LNCAP (cell line): ENCODE results near the gene E4F1.

Experiments
- CTCF ChIP-seq: fragments of 450-650 bp; IDR thresholded peaks from 2 replicates; pipeline ENCODE4 v1.5.1; 2017; ENCODE audit warnings: mild to moderate bottlenecking

Gene E4F1

GRCh38 chr16:2213817-2214718 lies 9.3 kb upstream of the E4F1 start:
- TF ChIP-seq CTCF = no peak

DNA sequence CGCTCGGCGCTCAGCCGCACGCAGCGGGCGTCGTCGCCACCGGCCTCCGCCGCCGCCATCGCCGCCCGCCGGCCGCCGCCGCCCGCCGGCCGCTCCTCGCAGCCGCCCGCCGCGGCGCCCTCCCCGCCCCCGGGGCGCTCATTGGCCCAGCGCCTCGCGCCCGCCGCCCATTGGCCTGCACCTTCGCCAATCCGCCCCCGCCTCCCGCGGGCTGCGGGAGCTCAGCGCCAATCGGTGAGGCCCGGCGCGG lies 8.7 kb upstream of the E4F1 start, which contains the start of gene PGP:
Gene PGP, minus strand, starts transcription at position 122 of the 250 bp plus-strand sequence. Its CDS starts 63 bp downstream, at position 59.
- TF ChIP-seq CTCF = no peak

- TF ChIP-seq CTCF = no peak
Observed at GRCh38 chr16:2216330-2216729, 7.1 kb upstream of the E4F1 start.

GRCh38 chr16:2223942-2224486 lies 623 bp downstream of the E4F1 start:
- TF ChIP-seq CTCF = no peak; the same call in 1 of the 2 replicates

DNA sequence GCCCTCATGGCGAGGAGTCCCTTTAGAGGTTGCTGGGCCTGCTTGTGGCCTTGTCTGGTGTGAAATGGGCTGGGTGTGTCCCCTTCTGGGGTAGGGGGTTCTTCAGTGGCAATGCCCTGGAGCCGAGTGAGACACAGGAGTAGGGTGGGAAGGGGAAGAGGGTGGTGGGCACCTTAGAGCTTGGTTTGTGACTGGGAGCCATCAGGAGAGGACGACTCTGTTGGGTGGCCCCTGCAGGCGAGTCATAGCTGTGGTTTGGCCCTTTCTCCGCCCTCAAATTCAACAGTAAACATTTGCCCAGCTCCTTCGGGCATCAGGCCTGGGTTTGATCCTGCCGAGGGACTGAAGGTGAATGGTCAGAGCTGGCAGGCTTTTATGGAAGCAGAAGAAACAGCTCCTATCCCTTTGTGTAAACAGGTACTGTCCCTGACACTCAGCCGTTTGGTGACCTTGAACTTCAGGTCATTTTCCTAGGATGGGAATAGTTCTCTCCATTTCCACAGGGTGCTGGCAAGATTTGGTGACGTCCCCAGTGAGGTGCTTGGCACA lies 2.9 kb downstream of the E4F1 start:
- TF ChIP-seq CTCF = peak; percentile 10; the same call in 1 of the 2 replicates

- no peak for TF ChIP-seq CTCF
Observed at GRCh38 chr16:2226918-2227317, 3.5 kb downstream of the E4F1 start.

GRCh38 chr16:2228161-2228824 lies 4.9 kb downstream of the E4F1 start:
- TF ChIP-seq CTCF = no peak
